ENCODE results near the gene IZUMO3. TPM values are rescaled to one million over a fixed set of nuclear protein-coding genes. Genes with fewer than 3 reads are reported as not detected.
"Not testable (repeated sequence)": the region's sequence is repeated elsewhere in the genome, so short reads cannot be mapped to it uniquely, and the experiment has no call there.

The IZUMO3 gene
- not detected in 2 replicates for total RNA-seq

DNA sequence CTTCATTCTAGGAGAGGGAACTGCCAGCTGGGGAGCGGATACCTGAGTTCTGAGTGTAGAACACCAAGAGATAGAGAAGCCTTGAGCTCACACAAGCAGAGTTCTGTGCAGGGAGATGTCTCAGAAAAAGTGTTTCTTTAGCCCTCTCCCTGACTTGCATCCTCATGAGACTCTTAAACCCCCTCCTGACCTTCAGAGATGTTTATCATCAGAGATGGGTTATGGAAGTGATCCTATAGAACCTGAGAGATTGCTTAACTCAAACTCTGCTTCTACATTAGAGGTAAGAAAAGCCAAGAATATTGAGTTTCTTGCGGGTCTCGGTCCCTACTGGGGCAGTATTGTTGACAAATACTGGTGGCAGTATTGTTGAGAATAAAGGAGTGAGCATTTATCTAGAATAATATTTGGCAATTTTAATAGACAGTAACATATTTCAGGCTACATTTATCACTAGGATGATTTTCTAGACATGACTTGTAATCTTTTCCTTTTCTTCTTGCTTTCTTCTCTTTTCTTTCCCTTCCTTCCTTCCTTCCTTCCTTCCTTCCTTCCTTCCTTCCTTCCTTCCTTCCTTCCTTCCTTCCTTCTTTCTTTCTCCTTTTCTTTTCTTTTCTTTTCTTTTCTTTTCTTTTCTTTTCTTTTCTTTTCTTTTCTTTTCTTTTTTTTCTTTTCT lies at the start of gene IZUMO3:
Gene IZUMO3 (minus strand): TSS at position 51 of the 676 bp plus-strand sequence. CDS start 248 bp downstream, outside the sequence.
- no peaks in the 10 kb centered on the region for H3K27me3 Mint-ChIP-seq
- intact Hi-C loops (cut with micrococcal nuclease) = no loop called here
- H3K9me3 Mint-ChIP-seq = peaks cover 17% of the 10 kb centered on the region
- H3K27ac Mint-ChIP-seq = no peak within 1 kb of the TSS
- H3K4me1 Mint-ChIP-seq = no peaks in the 10 kb centered on the region
- no peaks in the 10 kb centered on the region for H3K36me3 Mint-ChIP-seq (ENCODE audit: low read depth)
- H3K4me3 Mint-ChIP-seq = no peak within 1 kb of the TSS
- DNase-seq = no peak

DNA sequence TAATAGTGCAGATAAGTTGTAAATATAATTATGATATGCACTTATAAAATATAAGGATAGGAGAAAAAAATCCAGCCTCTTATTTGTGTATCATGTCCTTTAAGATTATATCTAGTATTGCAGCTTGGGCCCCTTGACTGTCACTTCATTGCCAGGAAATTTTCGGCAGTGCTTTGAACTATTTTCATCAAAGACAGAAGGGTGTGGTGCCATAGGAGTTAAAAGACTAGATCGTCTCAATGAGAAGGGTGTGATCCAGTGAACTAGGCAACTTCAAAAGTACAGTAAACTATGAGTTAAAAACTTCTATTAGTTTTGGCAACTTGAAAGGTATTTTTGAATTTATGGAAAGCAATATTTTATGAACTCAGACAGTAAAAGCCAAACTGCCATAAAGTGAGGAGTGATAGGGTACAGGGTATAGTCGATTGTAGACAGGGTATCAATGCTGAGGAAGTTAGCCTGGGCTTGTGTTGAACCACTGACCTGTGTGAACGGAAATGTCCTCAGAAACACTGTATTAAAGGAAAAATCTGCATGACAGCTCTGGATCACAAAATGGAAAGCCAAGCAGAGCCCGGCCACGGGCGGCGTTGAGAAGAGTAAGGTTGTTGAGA lies 48.6 kb upstream of the IZUMO3 start:
- Mint-ChIP-seq H3K4me3 (no peak overlapping the region), H3K27me3 (no peaks in the 10 kb centered on the region), H3K9me3 (no peaks in the 10 kb centered on the region), H3K27ac (no peak overlapping the region), H3K36me3 (ENCODE audit: low read depth) (no peaks in the 10 kb centered on the region), H3K4me1 (no peaks in the 10 kb centered on the region)
- intact Hi-C loops (cut with micrococcal nuclease) = no loop called here
- no peak for DNase-seq

DNA sequence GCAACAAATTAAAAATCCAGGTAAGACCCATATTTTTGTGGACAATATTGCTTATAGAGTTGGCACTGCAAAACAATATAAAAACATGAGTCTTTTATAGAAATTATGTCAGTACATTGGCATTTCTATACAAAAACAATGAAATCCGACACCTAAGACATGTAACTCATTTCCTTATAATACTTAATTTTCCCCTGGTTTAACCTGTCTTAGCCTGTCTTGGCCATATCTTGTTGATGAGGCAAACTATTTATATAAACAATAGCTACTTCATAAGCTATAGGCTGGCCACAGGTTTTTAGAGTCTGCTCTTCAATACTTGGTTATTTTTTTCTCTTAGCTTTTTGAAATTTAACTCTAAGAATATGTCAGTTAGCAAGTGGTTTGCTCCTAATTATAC lies 44.7 kb upstream of the IZUMO3 start:
- Mint-ChIP-seq H3K4me3 (no peak overlapping the region), H3K27me3 (no peaks in the 10 kb centered on the region), H3K4me1 (no peaks in the 10 kb centered on the region), H3K9me3 (no peaks in the 10 kb centered on the region), H3K36me3 (ENCODE audit: low read depth) (no peaks in the 10 kb centered on the region), H3K27ac (no peak overlapping the region)
- no peak for DNase-seq
- intact Hi-C loops (cut with micrococcal nuclease) = no loop called here

DNA sequence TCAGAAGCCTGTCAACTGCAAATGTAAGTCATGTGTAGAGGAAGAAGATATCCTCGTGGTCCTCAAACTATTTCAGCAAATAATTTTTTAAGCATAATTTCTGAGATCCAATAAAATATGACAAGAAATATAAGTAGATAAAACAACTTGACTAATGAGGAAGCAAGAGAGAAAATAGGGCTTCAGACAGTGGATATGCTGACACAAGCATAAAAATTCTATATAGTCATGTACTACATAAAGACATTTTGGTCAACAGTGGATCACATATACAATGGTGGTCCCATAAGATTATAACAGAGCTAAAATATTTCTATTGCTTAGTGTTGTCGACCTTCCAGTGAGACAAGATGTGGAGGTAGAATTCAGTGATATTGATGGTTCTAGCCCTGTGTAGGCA lies 42.2 kb upstream of the IZUMO3 start:
- Mint-ChIP-seq H3K36me3 (ENCODE audit: low read depth) (no peaks in the 10 kb centered on the region), H3K9me3 (no peaks in the 10 kb centered on the region), H3K4me3 (no peak overlapping the region), H3K27me3 (no peaks in the 10 kb centered on the region), H3K4me1 (no peaks in the 10 kb centered on the region), H3K27ac (no peak overlapping the region)
- intact Hi-C loops (cut with micrococcal nuclease) = no loop called here
- DNase-seq = no peak

- H3K27ac Mint-ChIP-seq = no peak overlapping the region
- intact Hi-C loops (cut with micrococcal nuclease) = no loop called here
- no peak for DNase-seq
- H3K4me3 Mint-ChIP-seq = no peak overlapping the region
- H3K9me3 Mint-ChIP-seq = peaks cover 5% of the 10 kb centered on the region
- H3K4me1 Mint-ChIP-seq = no peaks in the 10 kb centered on the region
- no peaks in the 10 kb centered on the region for H3K36me3 Mint-ChIP-seq (ENCODE audit: low read depth)
- no peaks in the 10 kb centered on the region for H3K27me3 Mint-ChIP-seq
Measured at GRCh38 chr9:24582146-24583126, 36.7 kb upstream of the IZUMO3 start.

DNA sequence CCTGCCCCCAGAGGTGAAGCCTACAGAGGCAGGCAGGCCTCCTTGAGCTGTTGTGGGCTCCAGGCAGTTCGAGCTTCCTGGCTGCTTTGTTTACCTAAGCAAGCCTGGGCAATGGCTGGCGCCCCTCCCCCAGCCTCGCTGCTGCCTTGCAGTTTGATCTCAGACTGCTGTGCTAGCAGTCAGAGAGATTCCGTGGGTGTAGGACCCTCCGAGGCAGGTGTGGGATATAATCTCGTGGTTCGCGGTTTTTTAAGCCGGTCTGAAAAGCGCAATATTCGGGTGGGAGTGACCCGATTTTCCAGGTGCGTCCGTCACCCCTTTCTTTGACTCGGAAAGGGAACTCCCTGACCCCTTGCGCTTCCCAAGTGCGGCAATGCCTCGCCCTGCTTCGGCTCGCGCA lies 34.3 kb upstream of the IZUMO3 start:
- H3K27ac Mint-ChIP-seq; H3K27me3 Mint-ChIP-seq; H3K36me3 Mint-ChIP-seq (ENCODE audit: low read depth); H3K4me3 Mint-ChIP-seq; H3K9me3 Mint-ChIP-seq; DNase-seq; H3K4me1 Mint-ChIP-seq; intact Hi-C loops (cut with micrococcal nuclease): not testable (repeated sequence)

- Mint-ChIP-seq H3K27ac (no peak overlapping the region), H3K9me3 (peaks cover 5% of the 10 kb centered on the region), H3K4me1 (no peaks in the 10 kb centered on the region), H3K36me3 (ENCODE audit: low read depth) (no peaks in the 10 kb centered on the region), H3K27me3 (no peaks in the 10 kb centered on the region), H3K4me3 (no peak overlapping the region)
- no peak for DNase-seq
- intact Hi-C loops (cut with micrococcal nuclease) = no loop called here
Measured at GRCh38 chr9:24572406-24572805, 26.7 kb upstream of the IZUMO3 start.

DNA sequence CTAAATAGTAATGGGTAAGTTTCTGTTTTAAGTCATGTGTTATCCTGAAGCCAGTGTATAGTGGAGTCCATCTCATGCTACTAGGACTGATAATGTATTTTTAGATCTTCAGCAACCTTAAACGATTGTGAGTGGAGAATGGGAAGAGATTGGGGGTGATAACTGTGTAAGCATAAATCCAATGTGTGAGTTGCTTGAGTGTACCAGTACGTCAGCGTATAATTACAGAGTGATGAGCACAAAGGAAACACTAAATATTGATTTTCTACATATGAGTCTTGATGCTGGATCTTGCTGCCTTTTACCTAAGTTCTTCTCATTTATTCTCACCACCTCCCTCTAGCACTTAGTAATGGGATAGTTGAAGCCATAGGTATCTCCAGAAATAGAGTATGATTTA lies 16.3 kb upstream of the IZUMO3 start:
- H3K36me3 Mint-ChIP-seq (ENCODE audit: low read depth) = no peaks in the 10 kb centered on the region
- no peaks in the 10 kb centered on the region for H3K27me3 Mint-ChIP-seq
- no peaks in the 10 kb centered on the region for H3K4me1 Mint-ChIP-seq
- DNase-seq = no peak
- intact Hi-C loops (cut with micrococcal nuclease) = no loop called here
- peaks cover 19% of the 10 kb centered on the region for H3K9me3 Mint-ChIP-seq
- H3K27ac Mint-ChIP-seq = no peak overlapping the region
- no peak overlapping the region for H3K4me3 Mint-ChIP-seq

- intact Hi-C loops (cut with micrococcal nuclease) = no loop called here
- no peaks in the 10 kb centered on the region for H3K9me3 Mint-ChIP-seq
- no peaks in the 10 kb centered on the region for H3K27me3 Mint-ChIP-seq
- H3K27ac Mint-ChIP-seq = no peak overlapping the region
- no peak overlapping the region for H3K4me3 Mint-ChIP-seq
- DNase-seq = no peak
- H3K4me1 Mint-ChIP-seq = no peaks in the 10 kb centered on the region
- H3K36me3 Mint-ChIP-seq (ENCODE audit: low read depth) = no peaks in the 10 kb centered on the region
Measured at GRCh38 chr9:24553183-24553552, 7.5 kb upstream of the IZUMO3 start.

- Mint-ChIP-seq H3K27ac (no peak overlapping the region), H3K27me3 (no peaks in the 10 kb centered on the region), H3K4me1 (no peaks in the 10 kb centered on the region), H3K36me3 (ENCODE audit: low read depth) (no peaks in the 10 kb centered on the region), H3K4me3 (no peak overlapping the region), H3K9me3 (no peaks in the 10 kb centered on the region)
- intact Hi-C loops (cut with micrococcal nuclease) = no loop called here
- no peak for DNase-seq
Measured at GRCh38 chr9:24552526-24553182, 7.0 kb upstream of the IZUMO3 start.

- no peaks in the 10 kb centered on the region for H3K4me1 Mint-ChIP-seq
Measured at GRCh38 chr9:24545285-24545684, 412 bp downstream of the IZUMO3 start.

DNA sequence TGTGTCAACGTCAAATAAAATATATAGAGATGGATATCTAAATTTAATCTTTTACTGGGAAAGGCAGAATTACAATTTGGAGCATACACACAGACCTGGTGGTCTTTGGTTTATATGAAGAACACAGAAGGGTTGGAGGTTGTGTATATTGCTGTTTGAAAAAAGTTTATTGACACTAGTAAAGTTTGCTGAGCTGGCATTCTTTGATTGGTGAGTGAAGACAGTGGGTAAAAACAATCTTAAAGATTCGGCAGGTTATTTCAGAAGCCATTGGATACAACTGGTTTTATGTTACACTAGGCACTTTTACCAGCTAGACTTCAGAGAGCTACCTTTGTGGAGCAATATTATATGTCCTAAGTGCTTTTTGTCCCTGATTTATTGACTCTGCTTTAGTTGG lies 27.2 kb downstream of the IZUMO3 start:
- H3K4me1 Mint-ChIP-seq = no peaks in the 10 kb centered on the region
- DNase-seq = no peak
- no peaks in the 10 kb centered on the region for H3K36me3 Mint-ChIP-seq (ENCODE audit: low read depth)
- no peak overlapping the region for H3K27ac Mint-ChIP-seq
- H3K27me3 Mint-ChIP-seq = no peaks in the 10 kb centered on the region
- peaks cover 3% of the 10 kb centered on the region for H3K9me3 Mint-ChIP-seq
- H3K4me3 Mint-ChIP-seq = no peak overlapping the region
- intact Hi-C loops (cut with micrococcal nuclease) = no loop called here

More at GRCh38 chr9:24545285-24545684, 412 bp downstream of the IZUMO3 start:
- Mint-ChIP-seq H3K9me3 (peaks cover 17% of the 10 kb centered on the region), H3K27ac (no peak overlapping the region), H3K4me3 (no peak overlapping the region), H3K27me3 (no peaks in the 10 kb centered on the region), H3K36me3 (ENCODE audit: low read depth) (no peaks in the 10 kb centered on the region)
- no peak for DNase-seq
- intact Hi-C loops (cut with micrococcal nuclease) = no loop called here

GRCh38 chr9:24516463-24516862 lies 29.2 kb downstream of the IZUMO3 start:
- Mint-ChIP-seq H3K4me1 (no peaks in the 10 kb centered on the region), H3K4me3 (no peak overlapping the region), H3K9me3 (peaks cover 9% of the 10 kb centered on the region), H3K36me3 (ENCODE audit: low read depth) (no peaks in the 10 kb centered on the region), H3K27ac (no peak overlapping the region), H3K27me3 (no peaks in the 10 kb centered on the region)
- no peak for DNase-seq
- intact Hi-C loops (cut with micrococcal nuclease) = no loop called here

DNA sequence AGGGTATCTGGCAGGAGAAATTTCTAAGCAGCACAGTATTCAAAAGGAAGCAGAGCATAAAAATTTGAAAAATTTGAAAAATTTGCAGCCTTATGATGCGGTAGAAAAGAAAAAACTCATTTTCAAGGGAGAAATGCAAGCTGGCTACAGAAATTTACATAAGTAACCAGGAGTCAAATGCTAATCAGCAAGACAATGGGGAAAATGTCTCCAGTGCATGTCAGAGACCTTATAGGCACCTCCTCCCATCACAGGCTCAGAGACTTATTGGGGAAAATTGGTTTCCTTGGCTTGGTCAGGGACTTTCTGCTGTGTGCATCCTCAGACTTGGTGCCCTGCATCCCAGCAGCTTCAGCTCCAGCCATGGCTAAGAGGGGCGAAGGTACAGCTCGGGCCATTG lies 35.8 kb downstream of the IZUMO3 start:
- Mint-ChIP-seq H3K4me3 (no peak overlapping the region), H3K36me3 (ENCODE audit: low read depth) (no peaks in the 10 kb centered on the region), H3K9me3 (peaks cover 21% of the 10 kb centered on the region), H3K27ac (no peak overlapping the region), H3K4me1 (no peaks in the 10 kb centered on the region), H3K27me3 (no peaks in the 10 kb centered on the region)
- no peak for DNase-seq
- intact Hi-C loops (cut with micrococcal nuclease) = no loop called here
